ENCODE results near the gene KCNIP1. TPM values are rescaled to one million over a fixed set of nuclear protein-coding genes. Genes with fewer than 3 reads are reported as not detected.

Gene KCNIP1
- total and polyA plus RNA-seq, 2 of the 13 experiments (the other 11 are each of a cell fraction or from before 2014, with no cell fraction given), result not detected

DNA sequence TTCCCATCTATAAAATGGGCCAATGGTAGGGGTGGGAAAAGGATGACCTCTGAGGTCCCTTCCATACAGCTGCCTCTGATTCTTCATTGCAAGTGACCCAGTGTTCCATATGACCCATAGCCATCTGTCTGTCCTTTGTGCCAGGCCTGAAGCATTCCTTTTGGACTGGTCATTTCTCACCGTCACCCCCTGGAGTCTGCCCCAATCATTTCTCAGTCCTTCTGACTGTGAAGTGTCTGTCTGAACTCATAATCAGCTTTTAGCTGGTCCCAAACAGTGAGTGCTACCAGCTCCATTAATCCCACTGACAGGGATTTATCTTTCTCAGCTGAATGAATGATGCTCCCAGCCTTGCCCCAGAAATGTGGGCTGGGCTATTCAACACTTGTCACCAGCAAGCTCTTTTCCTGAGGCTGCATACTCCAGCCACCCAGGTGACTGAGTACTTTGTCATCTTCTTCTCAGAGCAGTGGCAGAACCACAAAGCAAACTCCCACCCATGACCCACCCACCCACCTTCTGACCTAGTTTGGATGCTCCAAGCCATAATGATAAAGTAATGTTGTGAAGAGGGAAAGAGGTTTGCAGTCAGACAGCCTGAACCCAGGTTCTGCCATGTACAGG lies 37.4 kb downstream of the KCNIP1 start:
- Histone ChIP-seq H4K20me1 (ENCODE audit: insufficient read depth, low read length) (no peaks in the 10 kb centered on the region), H3K79me2 (ENCODE audit: insufficient read depth, low read length) (no peaks in the 10 kb centered on the region), H3K4me3 (replicated peaks in 1 of 3; ENCODE audit: insufficient read depth in 1 of 3, low read depth in 2 of 3, low read length in 3 of 3) (no peak overlapping the region), H3K27me3 (ENCODE audit: control insufficient read depth in 1 of 2, insufficient read depth in 2 of 2, low read length in 2 of 2) (no peaks in the 10 kb centered on the region; a peak in 1 of 5 replicates), H3K27ac (ENCODE audit: extremely low read length, insufficient read depth, low read length) (no peak overlapping the region), H3K9ac (ENCODE audit: insufficient read depth, low read depth, low read length) (no peak overlapping the region), H3K4me1 (ENCODE audit: insufficient read depth, low read length) (no peaks in the 10 kb centered on the region), H2AFZ (ENCODE audit: low read length) (no peak overlapping the region), H3K9me3 (ENCODE audit: low read length) (peaks cover 16% of the 10 kb centered on the region), H3K4me2 (ENCODE audit: low read depth, low read length) (no peak overlapping the region), H3K36me3 (replicated peaks in 1 of 2; ENCODE audit: control insufficient read depth in 1 of 2, insufficient read depth in 2 of 2, low read length in 2 of 2) (no peaks in the 10 kb centered on the region)
- DNase-seq (ENCODE audit: low spot score), result no peak
- BruUV-seq (replicated peaks), result no TSS peak
- intact Hi-C loops (cut with micrococcal nuclease; ENCODE audit: unreplicated experiment) (no loop called here), in situ Hi-C loops (cut with HindIII; ENCODE audit: extremely low pct_ligation_motif_present, low pct_unique_long_range_greater_than_20kb) (no loop called here)
- no peak for ATAC-seq
- TF ChIP-seq, protein P1, sequence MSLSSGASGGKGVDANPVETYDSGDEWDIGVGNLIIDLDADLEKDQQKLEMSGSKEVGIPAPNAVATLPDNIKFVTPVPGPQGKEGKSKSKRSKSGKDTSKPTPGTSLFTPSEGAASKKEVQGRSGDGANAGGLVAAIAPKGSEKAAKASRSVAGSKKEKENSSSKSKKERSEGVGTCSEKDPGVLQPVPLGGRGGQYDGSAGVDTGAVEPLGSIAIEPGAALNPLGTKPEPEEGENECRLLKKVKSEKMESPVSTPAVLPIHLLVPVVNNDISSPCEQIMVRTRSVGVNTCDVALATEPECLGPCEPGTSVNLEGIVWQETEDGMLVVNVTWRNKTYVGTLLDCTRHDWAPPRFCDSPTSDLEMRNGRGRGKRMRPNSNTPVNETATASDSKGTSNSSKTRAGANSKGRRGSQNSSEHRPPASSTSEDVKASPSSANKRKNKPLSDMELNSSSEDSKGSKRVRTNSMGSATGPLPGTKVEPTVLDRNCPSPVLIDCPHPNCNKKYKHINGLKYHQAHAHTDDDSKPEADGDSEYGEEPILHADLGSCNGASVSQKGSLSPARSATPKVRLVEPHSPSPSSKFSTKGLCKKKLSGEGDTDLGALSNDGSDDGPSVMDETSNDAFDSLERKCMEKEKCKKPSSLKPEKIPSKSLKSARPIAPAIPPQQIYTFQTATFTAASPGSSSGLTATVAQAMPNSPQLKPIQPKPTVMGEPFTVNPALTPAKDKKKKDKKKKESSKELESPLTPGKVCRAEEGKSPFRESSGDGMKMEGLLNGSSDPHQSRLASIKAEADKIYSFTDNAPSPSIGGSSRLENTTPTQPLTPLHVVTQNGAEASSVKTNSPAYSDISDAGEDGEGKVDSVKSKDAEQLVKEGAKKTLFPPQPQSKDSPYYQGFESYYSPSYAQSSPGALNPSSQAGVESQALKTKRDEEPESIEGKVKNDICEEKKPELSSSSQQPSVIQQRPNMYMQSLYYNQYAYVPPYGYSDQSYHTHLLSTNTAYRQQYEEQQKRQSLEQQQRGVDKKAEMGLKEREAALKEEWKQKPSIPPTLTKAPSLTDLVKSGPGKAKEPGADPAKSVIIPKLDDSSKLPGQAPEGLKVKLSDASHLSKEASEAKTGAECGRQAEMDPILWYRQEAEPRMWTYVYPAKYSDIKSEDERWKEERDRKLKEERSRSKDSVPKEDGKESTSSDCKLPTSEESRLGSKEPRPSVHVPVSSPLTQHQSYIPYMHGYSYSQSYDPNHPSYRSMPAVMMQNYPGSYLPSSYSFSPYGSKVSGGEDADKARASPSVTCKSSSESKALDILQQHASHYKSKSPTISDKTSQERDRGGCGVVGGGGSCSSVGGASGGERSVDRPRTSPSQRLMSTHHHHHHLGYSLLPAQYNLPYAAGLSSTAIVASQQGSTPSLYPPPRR (CRISPR knock-in tag; IDR thresholded peaks at IDR 0.05; ENCODE audit: borderline replicate concordance), result no peak
- TF ChIP-seq, protein P2, sequence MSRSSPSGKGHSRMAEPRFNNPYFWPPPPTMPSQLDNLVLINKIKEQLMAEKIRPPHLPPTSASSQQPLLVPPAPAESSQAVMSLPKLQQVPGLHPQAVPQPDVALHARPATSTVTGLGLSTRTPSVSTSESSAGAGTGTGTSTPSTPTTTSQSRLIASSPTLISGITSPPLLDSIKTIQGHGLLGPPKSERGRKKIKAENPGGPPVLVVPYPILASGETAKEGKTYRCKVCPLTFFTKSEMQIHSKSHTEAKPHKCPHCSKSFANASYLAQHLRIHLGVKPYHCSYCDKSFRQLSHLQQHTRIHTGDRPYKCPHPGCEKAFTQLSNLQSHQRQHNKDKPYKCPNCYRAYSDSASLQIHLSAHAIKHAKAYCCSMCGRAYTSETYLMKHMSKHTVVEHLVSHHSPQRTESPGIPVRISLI (CRISPR knock-in tag; IDR thresholded peaks at IDR 0.05; ENCODE audit: borderline replicate concordance), result no peak
- TF ChIP-seq, protein P3, sequence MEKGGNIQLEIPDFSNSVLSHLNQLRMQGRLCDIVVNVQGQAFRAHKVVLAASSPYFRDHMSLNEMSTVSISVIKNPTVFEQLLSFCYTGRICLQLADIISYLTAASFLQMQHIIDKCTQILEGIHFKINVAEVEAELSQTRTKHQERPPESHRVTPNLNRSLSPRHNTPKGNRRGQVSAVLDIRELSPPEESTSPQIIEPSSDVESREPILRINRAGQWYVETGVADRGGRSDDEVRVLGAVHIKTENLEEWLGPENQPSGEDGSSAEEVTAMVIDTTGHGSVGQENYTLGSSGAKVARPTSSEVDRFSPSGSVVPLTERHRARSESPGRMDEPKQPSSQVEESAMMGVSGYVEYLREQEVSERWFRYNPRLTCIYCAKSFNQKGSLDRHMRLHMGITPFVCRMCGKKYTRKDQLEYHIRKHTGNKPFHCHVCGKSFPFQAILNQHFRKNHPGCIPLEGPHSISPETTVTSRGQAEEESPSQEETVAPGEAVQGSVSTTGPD (CRISPR knock-in tag; IDR thresholded peaks at IDR 0.05), result no peak
- TF ChIP-seq, protein P4, sequence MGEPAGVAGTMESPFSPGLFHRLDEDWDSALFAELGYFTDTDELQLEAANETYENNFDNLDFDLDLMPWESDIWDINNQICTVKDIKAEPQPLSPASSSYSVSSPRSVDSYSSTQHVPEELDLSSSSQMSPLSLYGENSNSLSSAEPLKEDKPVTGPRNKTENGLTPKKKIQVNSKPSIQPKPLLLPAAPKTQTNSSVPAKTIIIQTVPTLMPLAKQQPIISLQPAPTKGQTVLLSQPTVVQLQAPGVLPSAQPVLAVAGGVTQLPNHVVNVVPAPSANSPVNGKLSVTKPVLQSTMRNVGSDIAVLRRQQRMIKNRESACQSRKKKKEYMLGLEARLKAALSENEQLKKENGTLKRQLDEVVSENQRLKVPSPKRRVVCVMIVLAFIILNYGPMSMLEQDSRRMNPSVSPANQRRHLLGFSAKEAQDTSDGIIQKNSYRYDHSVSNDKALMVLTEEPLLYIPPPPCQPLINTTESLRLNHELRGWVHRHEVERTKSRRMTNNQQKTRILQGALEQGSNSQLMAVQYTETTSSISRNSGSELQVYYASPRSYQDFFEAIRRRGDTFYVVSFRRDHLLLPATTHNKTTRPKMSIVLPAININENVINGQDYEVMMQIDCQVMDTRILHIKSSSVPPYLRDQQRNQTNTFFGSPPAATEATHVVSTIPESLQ (CRISPR knock-in tag; conservative IDR thresholded peaks at IDR 0.05), result no peak
- ChIA-PET POLR2A (no interaction called here), CTCF (ENCODE audit: low intra/inter-chr PET ratio, low total read pairs) (no interaction called here)
- FAIRE-seq, result no peak
- WGBS (ENCODE audit: low lambda C conversion rate), result 18% methylated on average over 1 of the region's 1 CpG

Measured in HepG2 (cell line).